Muscle layer of duodenum (tissue), 2 donors: Measurements from ENCODE around the gene MTERF4.

Experiments
- H3K27ac ChIP-seq: one replicate; pipeline ENCODE4 v1.7.0; 2013; ENCODE audit warnings: mild to moderate bottlenecking, low read length
- H3K27me3 ChIP-seq: one replicate; pipeline ENCODE4 v1.7.0; 2013; ENCODE audit warnings: low read depth, mild to moderate bottlenecking, control low read depth, low read length
- H3K36me3 ChIP-seq, 2 donors: one replicate each; pipeline ENCODE4 v1.7.0; 2013; ENCODE audit warnings: low read length in 2 of 2, control low read depth in 1 of 2, mild to moderate bottlenecking in 1 of 2; ENCODE audit not compliant: insufficient read depth in 2 of 2, control insufficient read depth in 1 of 2
- H3K4me1 ChIP-seq, 2 donors: one replicate each; pipeline ENCODE4 v1.7.0; 2013; ENCODE audit warnings: low read length in 2 of 2, mild to moderate bottlenecking in 2 of 2, control low read depth in 1 of 2, moderate library complexity in 1 of 2; ENCODE audit not compliant: insufficient read depth in 2 of 2, control insufficient read depth in 1 of 2
- H3K4me3 ChIP-seq, 2 donors: one replicate each; pipeline ENCODE4 v1.7.0; 2013; ENCODE audit warnings: low read length in 2 of 2, low read depth in 1 of 2, mild to moderate bottlenecking in 1 of 2
- H3K9me3 ChIP-seq, 2 donors: one replicate each; pipeline ENCODE4 v1.7.0; 2013; ENCODE audit warnings: low read length in 2 of 2, control low read depth in 1 of 2, mild to moderate bottlenecking in 1 of 2; ENCODE audit not compliant: control insufficient read depth in 1 of 2
- donor health status: healthy.

The MTERF4 gene

DNA sequence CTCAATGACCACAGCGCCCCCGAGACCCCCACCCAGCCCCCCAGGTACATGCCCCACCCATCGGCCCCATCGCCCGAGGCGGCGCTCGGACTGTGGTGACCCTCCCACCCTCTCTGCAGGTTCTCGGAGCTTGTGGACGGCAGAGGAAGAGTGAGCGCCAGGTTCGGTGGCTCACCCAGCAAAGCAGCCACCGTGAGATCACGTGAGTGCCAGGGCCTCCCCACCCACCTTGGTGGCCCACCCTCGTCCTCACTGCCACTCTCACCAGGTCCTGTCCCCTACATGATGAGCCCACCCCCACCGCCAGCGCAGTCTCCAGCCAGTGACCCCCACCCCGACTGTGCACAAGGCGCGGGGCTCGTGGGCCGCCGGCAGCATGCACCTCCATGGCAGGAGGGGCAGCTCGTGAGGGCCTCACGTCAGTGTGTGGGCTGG, 30.4 kb downstream of the MTERF4 start:
- Histone ChIP-seq H3K9me3 (no peaks in the 10 kb centered on the region), H3K27me3 (no peaks in the 10 kb centered on the region), H3K36me3 (peaks cover 5 to 19% of the 10 kb centered on the region in 2 donors), H3K4me1 (no peaks in the 10 kb centered on the region), H3K4me3 (no peak overlapping the region), H3K27ac (no peak overlapping the region)

- Histone ChIP-seq H3K27ac (no peak overlapping the region), H3K9me3 (no peaks in the 10 kb centered on the region), H3K36me3 (peaks cover 5 to 19% of the 10 kb centered on the region in 2 donors), H3K4me3 (no peak overlapping the region), H3K27me3 (no peaks in the 10 kb centered on the region), H3K4me1 (no peaks in the 10 kb centered on the region)
Observed at GRCh38 chr2:241070811-241071676, 31.0 kb downstream of the MTERF4 start.

- Histone ChIP-seq H3K36me3 (peaks cover 2 to 17% of the 10 kb centered on the region in 2 donors), H3K9me3 (no peaks in the 10 kb centered on the region), H3K4me1 (no peaks in the 10 kb centered on the region), H3K27ac (no peak overlapping the region), H3K4me3 (no peak overlapping the region), H3K27me3 (no peaks in the 10 kb centered on the region)
Observed at GRCh38 chr2:241070361-241070760, 31.7 kb downstream of the MTERF4 start.

GRCh38 chr2:241069821-241070281, 32.2 kb downstream of the MTERF4 start:
- Histone ChIP-seq H3K4me3 (no peak overlapping the region), H3K9me3 (no peaks in the 10 kb centered on the region), H3K27me3 (no peaks in the 10 kb centered on the region), H3K4me1 (no peaks in the 10 kb centered on the region), H3K27ac (no peak overlapping the region), H3K36me3 (peaks cover 0 to 12% of the 10 kb centered on the region in 2 donors)

- peaks cover 0 to 5% of the 10 kb centered on the region in 2 donors for H3K36me3 ChIP-seq
- no peaks in the 10 kb centered on the region for H3K9me3 ChIP-seq
- no peak overlapping the region for H3K27ac ChIP-seq
- H3K4me3 ChIP-seq: no peak overlapping the region
- no peaks in the 10 kb centered on the region for H3K4me1 ChIP-seq
- H3K27me3 ChIP-seq: no peaks in the 10 kb centered on the region
Observed at GRCh38 chr2:241068942-241069810, 32.9 kb downstream of the MTERF4 start.

DNA sequence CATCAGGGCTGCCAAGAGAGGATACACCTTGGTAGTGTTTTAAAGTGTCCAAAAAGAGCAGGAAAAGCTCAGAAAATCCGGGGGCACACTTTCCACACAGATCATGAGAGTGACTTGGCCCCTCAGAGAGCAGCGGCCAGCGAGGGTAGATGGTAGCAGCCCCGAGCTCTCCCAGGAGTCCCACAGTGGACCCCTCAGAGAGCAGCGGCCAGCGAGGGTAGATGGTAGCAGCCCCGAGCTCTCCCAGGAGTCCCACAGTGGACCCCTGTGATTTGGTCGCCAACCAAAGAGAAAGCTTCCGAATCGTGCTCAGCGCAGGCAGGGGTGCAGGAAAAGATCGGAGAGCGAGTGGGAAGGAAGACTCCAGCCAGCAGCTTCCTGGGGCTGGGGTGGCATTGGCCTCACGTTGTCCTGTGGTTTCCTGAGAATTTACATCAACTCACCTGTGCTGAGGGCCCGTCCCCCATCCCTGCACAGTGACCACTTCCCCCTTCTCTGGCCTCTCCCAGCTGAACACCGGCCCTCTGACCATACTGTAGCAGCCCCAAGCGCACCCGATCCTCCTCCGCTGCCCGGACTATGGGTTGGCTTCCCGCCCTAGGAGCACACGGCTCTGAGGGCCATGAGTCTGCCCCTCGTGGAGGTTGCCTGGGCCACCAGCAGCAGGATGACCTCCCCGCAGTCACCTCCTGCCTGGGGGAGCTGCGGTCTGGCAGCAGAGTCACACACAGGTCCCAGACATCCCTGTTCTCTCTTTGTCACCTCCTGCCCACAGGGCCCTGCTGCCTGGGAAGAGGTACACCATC, 33.7 kb downstream of the MTERF4 start:
- H3K27ac ChIP-seq: no peak overlapping the region
- no peaks in the 10 kb centered on the region for H3K36me3 ChIP-seq

DNA sequence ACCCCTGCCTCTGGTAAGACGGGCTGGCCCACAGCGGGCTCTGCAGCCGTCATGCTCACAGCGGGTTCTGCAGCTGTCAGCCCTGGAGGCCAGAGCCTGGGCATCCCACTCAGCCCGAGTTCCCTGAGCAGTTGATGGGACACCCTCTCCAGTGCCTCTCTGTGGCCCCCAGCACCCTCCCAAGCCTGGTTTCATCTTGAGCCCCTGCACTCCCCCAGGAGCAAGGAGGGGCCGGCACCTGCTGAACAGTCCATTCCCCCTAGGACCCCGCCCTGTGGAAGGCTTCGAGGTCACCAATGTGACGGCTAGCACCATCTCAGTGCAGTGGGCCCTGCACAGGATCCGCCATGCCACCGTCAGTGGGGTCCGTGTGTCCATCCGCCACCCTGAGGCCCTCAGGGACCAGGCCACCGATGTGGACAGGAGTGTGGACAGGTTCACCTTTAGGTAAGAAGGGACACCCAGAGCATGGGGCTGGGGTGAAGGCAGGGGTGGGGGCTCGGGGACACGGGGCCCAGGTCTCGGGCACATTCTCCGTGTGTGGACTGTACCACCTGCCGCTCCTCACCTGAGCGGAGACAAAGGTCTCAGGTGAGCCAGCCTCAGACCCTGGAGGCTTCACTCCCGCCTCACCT, 34.5 kb downstream of the MTERF4 start:
- Histone ChIP-seq H3K36me3 (no peaks in the 10 kb centered on the region), H3K4me3 (no peak overlapping the region), H3K27ac (no peak overlapping the region), H3K9me3 (no peaks in the 10 kb centered on the region), H3K27me3 (no peaks in the 10 kb centered on the region), H3K4me1 (no peaks in the 10 kb centered on the region)

More for the DNA sequence above, 33.7 kb downstream of the MTERF4 start:
- Histone ChIP-seq H3K4me3 (no peak overlapping the region), H3K4me1 (no peaks in the 10 kb centered on the region), H3K9me3 (no peaks in the 10 kb centered on the region), H3K27me3 (no peaks in the 10 kb centered on the region)

DNA sequence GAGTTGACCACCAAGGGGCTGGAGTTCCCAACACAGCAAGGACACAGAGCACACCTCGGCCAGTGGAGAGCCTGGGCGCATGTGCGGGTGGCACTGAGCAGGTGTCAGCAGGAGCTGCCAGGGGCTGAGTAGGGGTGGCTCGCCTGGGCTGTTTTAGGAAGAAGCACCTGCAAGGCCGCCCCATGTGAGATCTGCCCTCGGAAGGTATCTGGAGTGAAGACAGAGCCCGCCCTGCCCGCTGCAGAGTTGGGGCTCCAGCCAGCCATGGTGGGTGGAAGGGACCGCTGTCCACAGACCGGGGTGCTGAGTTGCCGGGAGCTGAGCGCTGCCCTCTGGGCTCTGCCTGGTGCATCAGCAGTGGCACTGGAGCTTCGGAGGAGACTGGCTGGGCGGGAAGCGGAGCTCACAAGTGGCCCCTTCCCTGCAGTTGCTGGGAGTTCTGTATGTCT, 35.2 kb downstream of the MTERF4 start:
- no peak overlapping the region for H3K27ac ChIP-seq
- no peaks in the 10 kb centered on the region for H3K36me3 ChIP-seq
- H3K27me3 ChIP-seq: no peaks in the 10 kb centered on the region

DNA sequence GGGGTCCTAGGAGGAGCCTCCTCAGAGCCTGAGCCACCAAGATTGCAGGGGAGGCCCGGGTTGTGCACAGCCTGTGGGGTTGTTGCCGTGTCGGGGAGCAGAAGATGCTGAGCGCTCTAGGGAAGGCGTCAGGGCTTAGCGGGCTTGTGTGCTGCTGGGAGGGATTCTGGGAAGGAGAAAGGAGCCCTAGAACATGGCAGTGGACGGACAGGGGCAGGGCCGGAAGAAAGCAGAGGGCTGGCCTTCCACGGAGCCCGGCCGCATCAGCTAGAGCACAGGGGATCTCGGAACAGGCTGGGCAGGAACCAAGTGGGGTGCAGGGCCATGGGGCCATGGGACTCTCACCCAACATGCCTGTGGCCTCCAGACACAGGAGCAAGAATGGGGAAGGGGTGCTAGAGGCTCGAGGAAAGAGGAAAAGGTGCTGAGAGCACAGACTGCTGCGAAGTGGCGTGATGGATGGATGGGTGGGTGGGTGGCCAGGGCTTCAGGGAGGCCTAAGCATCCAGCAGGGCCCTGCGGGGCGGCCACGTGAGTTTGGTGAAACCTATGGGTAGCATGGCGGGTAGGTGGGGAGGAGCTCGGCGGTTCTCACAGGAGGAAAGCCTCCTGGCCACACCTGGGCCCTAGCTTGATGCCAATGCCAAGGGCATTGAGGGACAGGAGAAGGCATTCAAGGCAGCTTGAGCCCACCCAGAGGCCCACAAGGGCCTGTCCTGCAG, 35.8 kb downstream of the MTERF4 start:
- H3K27me3 ChIP-seq: no peaks in the 10 kb centered on the region
- H3K36me3 ChIP-seq: no peaks in the 10 kb centered on the region

More for the DNA sequence above, 35.2 kb downstream of the MTERF4 start:
- Histone ChIP-seq H3K9me3 (no peaks in the 10 kb centered on the region), H3K4me3 (no peak overlapping the region), H3K4me1 (no peaks in the 10 kb centered on the region)

DNA sequence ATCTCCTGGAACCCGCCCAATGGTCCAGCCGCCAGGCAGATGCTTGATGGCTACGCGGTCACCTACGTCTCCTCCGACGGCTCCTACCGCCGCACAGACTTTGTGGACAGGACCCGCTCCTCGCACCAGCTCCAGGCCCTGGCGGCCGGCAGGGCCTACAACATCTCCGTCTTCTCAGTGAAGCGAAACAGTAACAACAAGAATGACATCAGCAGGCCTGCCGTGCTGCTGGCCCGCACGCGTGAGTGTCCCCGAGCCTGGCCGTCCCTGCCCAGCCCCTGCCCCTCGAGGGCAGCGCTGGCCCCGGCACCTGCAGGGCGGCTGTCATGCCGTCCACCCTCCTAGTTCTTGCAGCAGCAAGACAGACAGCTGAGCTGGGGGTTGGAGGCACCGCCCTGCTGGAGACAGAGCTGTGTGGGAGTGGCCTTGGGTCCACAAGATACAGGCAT, 36.7 kb downstream of the MTERF4 start:
- no peaks in the 10 kb centered on the region for H3K36me3 ChIP-seq
- H3K4me3 ChIP-seq: no peak overlapping the region
- H3K9me3 ChIP-seq: no peaks in the 10 kb centered on the region
- H3K27ac ChIP-seq: no peak overlapping the region
- no peaks in the 10 kb centered on the region for H3K4me1 ChIP-seq
- H3K27me3 ChIP-seq: no peaks in the 10 kb centered on the region

More for the DNA sequence above, 35.8 kb downstream of the MTERF4 start:
- no peak overlapping the region for H3K4me3 ChIP-seq
- no peaks in the 10 kb centered on the region for H3K9me3 ChIP-seq
- H3K27ac ChIP-seq: no peak overlapping the region
- no peaks in the 10 kb centered on the region for H3K4me1 ChIP-seq
